Measurements from ENCODE around the gene DNAJC4. TPM values are rescaled to one million over a fixed set of nuclear protein-coding genes. Genes with fewer than 3 reads are reported as not detected.

DNAJC4 gene
- total and polyA plus RNA-seq, 9 of the 15 experiments (the other 6 are each of a cell fraction or from before 2014, with no cell fraction given): 4.0 to 32.6 (median 19.9) TPM

DNA sequence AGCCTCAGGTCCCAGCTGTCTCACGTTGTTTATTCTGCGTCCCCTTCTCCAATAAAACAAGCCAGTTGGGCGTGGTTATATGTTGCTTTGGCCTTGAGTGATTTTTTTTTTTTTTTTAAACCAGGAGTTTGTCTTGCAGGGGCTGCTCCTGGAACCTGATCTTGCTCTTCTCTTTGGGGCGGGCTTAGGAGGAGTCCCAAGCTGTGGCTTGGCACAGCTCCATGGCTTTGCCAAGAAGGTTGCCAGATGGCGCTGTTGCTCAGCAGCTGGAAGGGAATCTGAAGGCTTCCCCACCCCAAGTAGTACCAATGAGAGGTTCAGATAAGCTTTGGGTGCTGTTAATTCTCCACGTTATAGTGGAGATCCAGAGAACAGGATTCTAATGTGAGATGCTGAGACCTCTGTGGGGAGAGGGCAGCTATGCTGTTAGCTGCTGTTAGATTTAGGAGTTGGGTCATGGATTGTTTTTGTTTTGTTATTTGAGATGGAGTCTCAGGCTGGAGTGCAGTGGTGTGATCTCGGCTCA lies 25.8 kb upstream of the DNAJC4 start (continued):
- TF ChIP-seq, protein P1, sequence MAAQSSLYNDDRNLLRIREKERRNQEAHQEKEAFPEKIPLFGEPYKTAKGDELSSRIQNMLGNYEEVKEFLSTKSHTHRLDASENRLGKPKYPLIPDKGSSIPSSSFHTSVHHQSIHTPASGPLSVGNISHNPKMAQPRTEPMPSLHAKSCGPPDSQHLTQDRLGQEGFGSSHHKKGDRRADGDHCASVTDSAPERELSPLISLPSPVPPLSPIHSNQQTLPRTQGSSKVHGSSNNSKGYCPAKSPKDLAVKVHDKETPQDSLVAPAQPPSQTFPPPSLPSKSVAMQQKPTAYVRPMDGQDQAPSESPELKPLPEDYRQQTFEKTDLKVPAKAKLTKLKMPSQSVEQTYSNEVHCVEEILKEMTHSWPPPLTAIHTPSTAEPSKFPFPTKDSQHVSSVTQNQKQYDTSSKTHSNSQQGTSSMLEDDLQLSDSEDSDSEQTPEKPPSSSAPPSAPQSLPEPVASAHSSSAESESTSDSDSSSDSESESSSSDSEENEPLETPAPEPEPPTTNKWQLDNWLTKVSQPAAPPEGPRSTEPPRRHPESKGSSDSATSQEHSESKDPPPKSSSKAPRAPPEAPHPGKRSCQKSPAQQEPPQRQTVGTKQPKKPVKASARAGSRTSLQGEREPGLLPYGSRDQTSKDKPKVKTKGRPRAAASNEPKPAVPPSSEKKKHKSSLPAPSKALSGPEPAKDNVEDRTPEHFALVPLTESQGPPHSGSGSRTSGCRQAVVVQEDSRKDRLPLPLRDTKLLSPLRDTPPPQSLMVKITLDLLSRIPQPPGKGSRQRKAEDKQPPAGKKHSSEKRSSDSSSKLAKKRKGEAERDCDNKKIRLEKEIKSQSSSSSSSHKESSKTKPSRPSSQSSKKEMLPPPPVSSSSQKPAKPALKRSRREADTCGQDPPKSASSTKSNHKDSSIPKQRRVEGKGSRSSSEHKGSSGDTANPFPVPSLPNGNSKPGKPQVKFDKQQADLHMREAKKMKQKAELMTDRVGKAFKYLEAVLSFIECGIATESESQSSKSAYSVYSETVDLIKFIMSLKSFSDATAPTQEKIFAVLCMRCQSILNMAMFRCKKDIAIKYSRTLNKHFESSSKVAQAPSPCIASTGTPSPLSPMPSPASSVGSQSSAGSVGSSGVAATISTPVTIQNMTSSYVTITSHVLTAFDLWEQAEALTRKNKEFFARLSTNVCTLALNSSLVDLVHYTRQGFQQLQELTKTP (IDR thresholded peaks at IDR 0.05; ENCODE audit: low read depth in 1 of 2, partially characterized antibody in 2 of 2): no peak
- no peak for TF ChIP-seq ETV5 (CRISPR knock-in tag; IDR thresholded peaks at IDR 0.05; ENCODE audit: low read depth)
- no peak for TF ChIP-seq THRAP3 (IDR thresholded peaks at IDR 0.05; ENCODE audit: borderline replicate concordance)
- no peak for TF ChIP-seq FOXA1 (IDR thresholded peaks at IDR 0.05; ENCODE audit: borderline replicate concordance)
- no peak for TF ChIP-seq KLF6 (CRISPR knock-in tag; IDR thresholded peaks at IDR 0.05; ENCODE audit: borderline replicate concordance)
- TF ChIP-seq NCOR1 (IDR thresholded peaks at IDR 0.05): no peak
- TF ChIP-seq BRCA1 (IDR thresholded peaks at IDR 0.05): no peak
- no peak for TF ChIP-seq BRCA1 (CRISPR knock-in tag; IDR thresholded peaks at IDR 0.05)
- TF ChIP-seq BCOR (IDR thresholded peaks at IDR 0.05): no peak
- no peak for TF ChIP-seq TRIM25 (IDR thresholded peaks at IDR 0.05; ENCODE audit: borderline replicate concordance)
- TF ChIP-seq ZNF717 (CRISPR knock-in tag; IDR thresholded peaks at IDR 0.05): no peak
- TF ChIP-seq ZNF140 (CRISPR knock-in tag; IDR thresholded peaks at IDR 0.05): no peak
- no peak for TF ChIP-seq ZNF644 (tag; IDR thresholded peaks at IDR 0.05; ENCODE audit: low read depth)
- TF ChIP-seq ZNF217 (CRISPR knock-in tag; IDR thresholded peaks at IDR 0.05): no peak
- 0 out of 2 replicates have a peak, but pooled peaks have one; percentile 30 for TF ChIP-seq BHLHE40 (IDR thresholded peaks at IDR 0.05; ENCODE audit: low read length)
- TF ChIP-seq, protein P2, sequence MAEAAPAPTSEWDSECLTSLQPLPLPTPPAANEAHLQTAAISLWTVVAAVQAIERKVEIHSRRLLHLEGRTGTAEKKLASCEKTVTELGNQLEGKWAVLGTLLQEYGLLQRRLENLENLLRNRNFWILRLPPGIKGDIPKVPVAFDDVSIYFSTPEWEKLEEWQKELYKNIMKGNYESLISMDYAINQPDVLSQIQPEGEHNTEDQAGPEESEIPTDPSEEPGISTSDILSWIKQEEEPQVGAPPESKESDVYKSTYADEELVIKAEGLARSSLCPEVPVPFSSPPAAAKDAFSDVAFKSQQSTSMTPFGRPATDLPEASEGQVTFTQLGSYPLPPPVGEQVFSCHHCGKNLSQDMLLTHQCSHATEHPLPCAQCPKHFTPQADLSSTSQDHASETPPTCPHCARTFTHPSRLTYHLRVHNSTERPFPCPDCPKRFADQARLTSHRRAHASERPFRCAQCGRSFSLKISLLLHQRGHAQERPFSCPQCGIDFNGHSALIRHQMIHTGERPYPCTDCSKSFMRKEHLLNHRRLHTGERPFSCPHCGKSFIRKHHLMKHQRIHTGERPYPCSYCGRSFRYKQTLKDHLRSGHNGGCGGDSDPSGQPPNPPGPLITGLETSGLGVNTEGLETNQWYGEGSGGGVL (CRISPR knock-in tag; IDR thresholded peaks at IDR 0.05): no peak
- no peak for TF ChIP-seq ELK3 (CRISPR knock-in tag; IDR thresholded peaks at IDR 0.05)
- TF ChIP-seq ZNF695 (CRISPR knock-in tag; IDR thresholded peaks at IDR 0.05): no peak
- no peak for TF ChIP-seq NCOA6 (IDR thresholded peaks at IDR 0.05)
- TF ChIP-seq MAZ (CRISPR knock-in tag; conservative IDR thresholded peaks at IDR 0.05 in 1 of 2, IDR thresholded peaks at IDR 0.05 in 1 of 2): peak; percentile 48 to 61; a peak in 2 of 4 replicates
- TF ChIP-seq SMARCA5 (IDR thresholded peaks at IDR 0.05): no peak
